ENCODE measurements around the gene PAQR6. TPM values are rescaled to one million over a fixed set of nuclear protein-coding genes. Genes with fewer than 3 reads are reported as not detected.

Gene PAQR6
- total RNA-seq, 1 donor from 2014 or later = 21.5 TPM

GRCh38 chr1:156266051-156266450 is 18.2 kb upstream of the PAQR6 start:
- H3K9me3 Mint-ChIP-seq (ENCODE audit: low read depth) = no peaks in the 10 kb centered on the region
- H3K36me3 Mint-ChIP-seq (ENCODE audit: insufficient read depth) = peaks cover 41% of the 10 kb centered on the region
- no peak overlapping the region for H3K4me3 Mint-ChIP-seq (ENCODE audit: low read depth)
- H3K27me3 Mint-ChIP-seq = no peaks in the 10 kb centered on the region
- no peak overlapping the region for H3K27ac Mint-ChIP-seq
- H3K4me1 Mint-ChIP-seq (ENCODE audit: low read depth) = no peaks in the 10 kb centered on the region
- no peak for DNase-seq (ENCODE audit: low spot score, unreplicated experiment)
- TF ChIP-seq CTCF (IDR thresholded peaks at IDR 0.05; ENCODE audit: unreplicated experiment) = no peak

- no peaks in the 10 kb centered on the region for H3K9me3 Mint-ChIP-seq (ENCODE audit: low read depth)
- no peak overlapping the region for H3K27ac Mint-ChIP-seq
- DNase-seq (ENCODE audit: low spot score, unreplicated experiment) = no peak
- peaks cover 47% of the 10 kb centered on the region for H3K36me3 Mint-ChIP-seq (ENCODE audit: insufficient read depth)
- no peak for TF ChIP-seq CTCF (IDR thresholded peaks at IDR 0.05; ENCODE audit: unreplicated experiment)
- no peak overlapping the region for H3K4me3 Mint-ChIP-seq (ENCODE audit: low read depth)
- H3K4me1 Mint-ChIP-seq (ENCODE audit: low read depth) = no peaks in the 10 kb centered on the region
- H3K27me3 Mint-ChIP-seq = no peaks in the 10 kb centered on the region
Observed at GRCh38 chr1:156263288-156263655, 15.4 kb upstream of the PAQR6 start.

GRCh38 chr1:156262461-156263287 is 14.8 kb upstream of the PAQR6 start:
- H3K4me1 Mint-ChIP-seq (ENCODE audit: low read depth) = no peaks in the 10 kb centered on the region
- peaks cover 45% of the 10 kb centered on the region for H3K36me3 Mint-ChIP-seq (ENCODE audit: insufficient read depth)
- no peak for DNase-seq (ENCODE audit: low spot score, unreplicated experiment)
- no peaks in the 10 kb centered on the region for H3K9me3 Mint-ChIP-seq (ENCODE audit: low read depth)
- no peak overlapping the region for H3K27ac Mint-ChIP-seq
- H3K4me3 Mint-ChIP-seq (ENCODE audit: low read depth) = no peak overlapping the region
- TF ChIP-seq CTCF (IDR thresholded peaks at IDR 0.05; ENCODE audit: unreplicated experiment) = no peak
- no peaks in the 10 kb centered on the region for H3K27me3 Mint-ChIP-seq

GRCh38 chr1:156260896-156261295 is 13.0 kb upstream of the PAQR6 start:
- Mint-ChIP-seq H3K4me3 (ENCODE audit: low read depth) (no peak overlapping the region), H3K36me3 (ENCODE audit: insufficient read depth) (peaks cover 39% of the 10 kb centered on the region), H3K27me3 (no peaks in the 10 kb centered on the region), H3K9me3 (ENCODE audit: low read depth) (no peaks in the 10 kb centered on the region), H3K4me1 (ENCODE audit: low read depth) (no peaks in the 10 kb centered on the region), H3K27ac (peak overlapping the region; percentile 5)
- TF ChIP-seq CTCF (IDR thresholded peaks at IDR 0.05; ENCODE audit: unreplicated experiment) = no peak
- DNase-seq (ENCODE audit: low spot score, unreplicated experiment) = no peak

GRCh38 chr1:156259805-156260204 is 11.9 kb upstream of the PAQR6 start:
- H3K36me3 Mint-ChIP-seq (ENCODE audit: insufficient read depth) = peaks cover 34% of the 10 kb centered on the region
- no peak for DNase-seq (ENCODE audit: low spot score, unreplicated experiment)
- no peak overlapping the region for H3K27ac Mint-ChIP-seq
- H3K27me3 Mint-ChIP-seq = no peaks in the 10 kb centered on the region
- no peak overlapping the region for H3K4me3 Mint-ChIP-seq (ENCODE audit: low read depth)
- H3K4me1 Mint-ChIP-seq (ENCODE audit: low read depth) = no peaks in the 10 kb centered on the region
- H3K9me3 Mint-ChIP-seq (ENCODE audit: low read depth) = no peaks in the 10 kb centered on the region
- TF ChIP-seq CTCF (IDR thresholded peaks at IDR 0.05; ENCODE audit: unreplicated experiment) = no peak
